Endodermal cell (in vitro differentiated cells): ENCODE measurements around the gene PPIC. TPM values are rescaled to one million over a fixed set of nuclear protein-coding genes. Genes with fewer than 3 reads are reported as not detected.

Source experiments
- DNase-seq: peaks from one replicate; pipeline ENCODE4 v3.0.0-alpha.2; 2017
- H3K27ac ChIP-seq: 2 replicates; pipeline ENCODE4 v1.5.1; 2013; ENCODE audit warnings: mild to moderate bottlenecking, low read depth, low read length, moderate library complexity
- H3K27me3 ChIP-seq: 2 replicates; pipeline ENCODE4 v1.6.1; 2013; ENCODE audit warnings: mild to moderate bottlenecking, low read length, moderate library complexity; ENCODE audit not compliant: insufficient read depth, control insufficient read depth, poor library complexity, severe bottlenecking
- H3K36me3 ChIP-seq: 2 replicates; pipeline ENCODE4 v1.7.0; 2013; ENCODE audit warnings: mild to moderate bottlenecking, low read length, moderate library complexity; ENCODE audit not compliant: control insufficient read depth, insufficient read depth
- H3K4me1 ChIP-seq: one replicate; pipeline ENCODE4 v1.7.0; 2013; ENCODE audit warnings: low read length; ENCODE audit not compliant: control insufficient read depth, insufficient read depth
- H3K4me3 ChIP-seq: 2 replicates; pipeline ENCODE4 v1.5.1; 2013; ENCODE audit warnings: mild to moderate bottlenecking, low read length, moderate library complexity
- H3K9ac ChIP-seq: 2 replicates; pipeline ENCODE4 v1.6.1; 2013; ENCODE audit warnings: mild to moderate bottlenecking, low read length, moderate library complexity; ENCODE audit not compliant: poor library complexity, severe bottlenecking; ENCODE audit errors: extremely low read depth
- H3K9me3 ChIP-seq: 2 replicates; pipeline ENCODE4 v1.6.1; 2013; ENCODE audit warnings: mild to moderate bottlenecking, low read length, moderate library complexity; ENCODE audit not compliant: control insufficient read depth
- H3K27ac Mint-ChIP-seq: 2 replicates; pipeline ENCODE4 v1.8.0; 2020; ENCODE audit warnings: mixed read lengths
- H3K27me3 Mint-ChIP-seq: 2 replicates; pipeline ENCODE4 v1.8.0; 2021; ENCODE audit warnings: mild to moderate bottlenecking, mixed read lengths; ENCODE audit not compliant: insufficient read depth
- H3K36me3 Mint-ChIP-seq: 2 replicates; pipeline ENCODE4 v1.8.0; 2020; ENCODE audit warnings: low read depth, mixed read lengths
- H3K4me1 Mint-ChIP-seq: 2 replicates; pipeline ENCODE4 v1.8.0; 2020; ENCODE audit warnings: mixed read lengths
- H3K4me3 Mint-ChIP-seq: 2 replicates; pipeline ENCODE4 v1.8.0; 2020; ENCODE audit warnings: mild to moderate bottlenecking, moderate library complexity, mixed read lengths
- H3K9me3 Mint-ChIP-seq: 2 replicates; pipeline ENCODE4 v1.8.0; 2020; ENCODE audit warnings: mild to moderate bottlenecking, mixed read lengths
- CTCF ChIP-seq: fragments of 200-600 bp; sonication (generic); conservative IDR thresholded peaks from 2 replicates; pipeline ENCODE4 v1.5.0; 2021; ENCODE audit warnings: antibody characterized with exemption, mild to moderate bottlenecking
- WGBS, 2 experiments: methylation state at CpG; one replicate each; pipeline versions ENCODE4 v1.1.5 to v1.1.7; 2013; ENCODE audit warnings: missing lambda C conversion rate in 2 of 2, mixed read lengths in 1 of 2; ENCODE audit not compliant: insufficient coverage in 1 of 2, insufficient read length in 1 of 2; 5-methylcytosine and 5-hydroxymethylcytosine counted together
- total RNA-seq, 2 donors: library from RNA; stranded (reverse); fragmentation: NEBNext Ultra II Directional in 1 of 2; extraction: Animal tissue kit (Norgen Biotek cat#: 25700) in 1 of 2; gene quantifications; 2 replicates in 1 of 2; 3 replicates in 1 of 2; pipeline ENCODE4 v1.2.1, GENCODE V29; 2021

The PPIC gene
- total RNA-seq, 2 donors from 2014 or later: 25.7 to 36.4 TPM

GRCh38 chr5:123075521-123076163 lies 39.1 kb upstream of the PPIC start:
- H3K27ac Mint-ChIP-seq: no peak overlapping the region
- no peaks in the 10 kb centered on the region for H3K36me3 Mint-ChIP-seq
- Histone ChIP-seq H3K36me3 (no peaks in the 10 kb centered on the region), H3K27me3 (peaks cover 55% of the 10 kb centered on the region), H3K9ac (no peak overlapping the region), H3K4me3 (no peak overlapping the region), H3K4me1 (no peaks in the 10 kb centered on the region), H3K27ac (no peak overlapping the region), H3K9me3 (no peaks in the 10 kb centered on the region)
- no peak overlapping the region for H3K4me3 Mint-ChIP-seq
- no peak for TF ChIP-seq CTCF
- no peaks in the 10 kb centered on the region for H3K9me3 Mint-ChIP-seq
- no peak for DNase-seq
- H3K27me3 Mint-ChIP-seq: peaks cover 64% of the 10 kb centered on the region
- no peaks in the 10 kb centered on the region for H3K4me1 Mint-ChIP-seq
- WGBS, 2 experiments: 77 to 91% methylated on average over 4 to 5 of the region's 5 CpGs

GRCh38 chr5:123068368-123068938 lies 31.9 kb upstream of the PPIC start:
- Histone ChIP-seq H3K27ac (no peak overlapping the region), H3K9me3 (no peaks in the 10 kb centered on the region), H3K36me3 (no peaks in the 10 kb centered on the region), H3K4me3 (no peak overlapping the region), H3K27me3 (peaks cover 16% of the 10 kb centered on the region), H3K4me1 (no peaks in the 10 kb centered on the region), H3K9ac (no peak overlapping the region)
- no peak overlapping the region for H3K27ac Mint-ChIP-seq
- TF ChIP-seq CTCF: no peak
- H3K4me1 Mint-ChIP-seq: no peaks in the 10 kb centered on the region
- no peaks in the 10 kb centered on the region for H3K36me3 Mint-ChIP-seq
- no peak for DNase-seq
- peaks cover 39% of the 10 kb centered on the region for H3K27me3 Mint-ChIP-seq
- 73% methylated on average over 1 of the region's 1 CpG; no CpG with 5 or more reads in 1 of the 2 experiments for WGBS, 2 experiments
- no peaks in the 10 kb centered on the region for H3K9me3 Mint-ChIP-seq
- no peak overlapping the region for H3K4me3 Mint-ChIP-seq

- Histone ChIP-seq H3K36me3 (no peaks in the 10 kb centered on the region), H3K9me3 (no peaks in the 10 kb centered on the region), H3K9ac (no peak overlapping the region), H3K4me1 (no peaks in the 10 kb centered on the region), H3K27ac (no peak overlapping the region), H3K27me3 (no peaks in the 10 kb centered on the region), H3K4me3 (no peak overlapping the region)
- Mint-ChIP-seq H3K4me3 (no peak overlapping the region), H3K27ac (no peak overlapping the region), H3K9me3 (no peaks in the 10 kb centered on the region), H3K27me3 (peaks cover 22% of the 10 kb centered on the region), H3K4me1 (no peaks in the 10 kb centered on the region), H3K36me3 (no peaks in the 10 kb centered on the region)
- no peak for DNase-seq
- no peak for TF ChIP-seq CTCF
These were observed 29.5 kb upstream of the PPIC start for GRCh38 chr5:123066016-123066415.
